ENCODE results near the gene CALN1.

CALN1 gene

GRCh38 chr7:72028267-72028666 is 383.9 kb downstream of the CALN1 start:
- no peak for DNase-seq

GRCh38 chr7:72025381-72025960 is 386.7 kb downstream of the CALN1 start:
- DNase-seq = no peak

- no peak for DNase-seq
Measured at GRCh38 chr7:72023926-72024325, 388.2 kb downstream of the CALN1 start.

DNA sequence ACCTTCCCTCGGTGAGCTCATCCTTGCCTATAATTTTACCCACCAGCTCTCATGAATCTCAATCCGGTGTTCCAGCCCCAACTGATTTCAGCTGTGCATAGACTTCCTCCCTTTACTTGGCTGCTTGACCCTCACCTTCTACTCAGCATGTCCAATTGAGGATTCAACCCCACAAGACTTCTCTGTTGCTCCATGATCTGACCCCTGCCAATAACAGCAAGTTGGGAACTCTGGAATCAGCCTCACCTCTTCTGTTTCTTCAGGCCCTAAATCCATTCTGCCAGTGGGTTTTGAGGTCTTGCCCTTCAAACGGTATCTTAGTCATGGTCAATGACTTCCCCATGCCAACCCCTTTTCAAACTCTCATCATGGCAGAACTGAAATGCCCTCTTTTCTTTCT is 390.4 kb downstream of the CALN1 start:
- DNase-seq = no peak

DNA sequence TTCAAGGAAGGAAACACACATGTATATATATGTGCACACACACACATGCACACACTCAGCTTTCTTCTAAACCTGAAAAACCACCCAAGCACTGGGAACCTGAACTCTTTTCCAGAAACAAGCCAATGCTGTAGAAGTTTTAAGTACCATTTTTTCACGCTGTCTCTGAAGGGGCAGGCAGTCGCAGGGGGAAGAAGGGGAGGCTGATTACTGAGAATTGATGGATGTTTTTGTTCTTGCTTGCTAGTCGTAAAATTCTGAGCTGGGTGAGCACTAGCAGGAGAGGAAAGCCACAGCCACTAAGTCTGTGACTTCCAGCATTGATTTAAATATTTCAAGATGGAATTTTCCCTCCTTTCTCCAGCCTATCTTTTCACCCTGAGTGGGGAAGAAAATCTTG is 391.8 kb downstream of the CALN1 start:
- no peak for DNase-seq

DNA sequence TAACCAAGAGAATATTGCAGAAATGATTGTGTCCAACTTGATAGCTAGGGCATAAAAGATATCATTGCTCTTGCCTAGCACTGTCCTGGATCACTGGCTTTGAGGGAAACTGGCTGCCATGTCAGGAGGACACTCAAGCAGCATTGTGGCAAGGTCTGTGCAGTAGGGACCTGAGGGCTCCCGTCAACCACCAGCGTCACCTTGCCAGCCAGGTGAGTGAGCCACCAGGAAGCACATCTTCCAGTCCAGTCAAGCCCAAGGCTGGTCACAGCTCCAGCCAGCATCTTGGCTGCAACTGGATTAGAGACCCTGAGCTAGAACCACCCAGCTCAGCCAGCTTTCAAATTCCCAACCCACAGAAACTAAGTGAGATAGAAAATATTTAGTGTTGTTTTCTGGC is 392.7 kb downstream of the CALN1 start:
- DNase-seq = no peak

DNA sequence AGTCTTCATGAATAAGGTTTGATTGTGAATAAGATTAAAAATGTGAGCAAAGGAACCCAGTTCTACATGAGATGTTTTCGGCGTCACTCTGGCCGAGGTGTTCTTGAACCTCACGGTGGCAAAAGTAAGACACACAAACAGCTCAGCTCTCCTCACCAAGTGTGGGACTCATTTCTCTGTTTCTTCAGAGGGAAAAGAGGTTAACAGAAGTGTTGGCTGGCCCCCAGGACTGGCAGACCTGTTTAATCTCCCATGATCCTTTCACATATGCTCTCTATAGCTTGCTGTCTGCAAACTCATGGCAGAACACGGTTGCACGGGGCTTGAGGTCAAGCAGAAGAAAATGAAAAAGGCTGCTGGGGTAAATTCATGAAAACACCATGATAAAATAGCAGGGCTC is 394.4 kb downstream of the CALN1 start:
- DNase-seq = no peak

- no peak for DNase-seq
Measured at GRCh38 chr7:72016574-72016973, 395.6 kb downstream of the CALN1 start.

- DNase-seq = no peak
Measured at GRCh38 chr7:72015136-72015535, 397.0 kb downstream of the CALN1 start.

DNA sequence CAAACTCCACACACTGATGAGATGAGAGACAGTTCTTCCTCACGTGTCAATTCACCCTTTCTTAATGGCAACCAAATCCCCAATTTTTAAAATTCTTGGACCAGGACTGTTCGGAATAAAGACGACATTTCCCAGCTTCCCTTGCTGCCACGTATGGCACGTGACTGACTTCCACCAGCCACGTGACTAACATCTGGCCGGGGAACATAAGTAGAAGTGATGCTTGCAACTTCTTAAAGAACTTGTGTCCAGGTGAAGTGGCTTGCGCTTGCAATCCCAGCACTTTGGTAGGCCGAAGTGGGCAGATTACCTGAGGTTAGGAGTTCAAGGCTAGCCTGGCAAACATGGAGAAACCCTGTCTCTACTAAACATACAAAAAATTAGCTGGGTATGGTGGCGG is 405.1 kb downstream of the CALN1 start:
- DNase-seq = no peak

DNA sequence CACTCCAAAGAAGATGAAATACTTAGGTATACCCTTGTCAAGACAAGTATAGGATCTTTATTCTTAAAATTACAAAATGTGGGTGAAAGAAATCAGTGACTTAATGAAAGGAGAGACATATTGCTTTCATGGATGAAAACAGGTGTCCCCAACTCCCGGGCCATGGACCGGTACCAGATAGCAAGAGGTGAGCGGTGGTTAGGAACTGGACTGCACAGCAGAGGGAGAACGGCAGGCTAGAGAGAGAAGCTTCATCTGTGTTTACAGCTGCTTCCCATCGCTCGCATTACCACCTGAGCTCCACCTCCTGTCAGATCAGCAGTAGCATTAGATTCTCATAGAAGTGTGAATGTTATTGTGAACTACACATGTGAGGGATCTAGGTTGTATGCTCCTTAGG is 408.9 kb downstream of the CALN1 start:
- DNase-seq = no peak

GRCh38 chr7:71996141-71996540 is 416.0 kb downstream of the CALN1 start:
- DNase-seq = no peak

- peak; percentile 69 for DNase-seq
Measured at GRCh38 chr7:71995111-71995510, 417.0 kb downstream of the CALN1 start.

DNA sequence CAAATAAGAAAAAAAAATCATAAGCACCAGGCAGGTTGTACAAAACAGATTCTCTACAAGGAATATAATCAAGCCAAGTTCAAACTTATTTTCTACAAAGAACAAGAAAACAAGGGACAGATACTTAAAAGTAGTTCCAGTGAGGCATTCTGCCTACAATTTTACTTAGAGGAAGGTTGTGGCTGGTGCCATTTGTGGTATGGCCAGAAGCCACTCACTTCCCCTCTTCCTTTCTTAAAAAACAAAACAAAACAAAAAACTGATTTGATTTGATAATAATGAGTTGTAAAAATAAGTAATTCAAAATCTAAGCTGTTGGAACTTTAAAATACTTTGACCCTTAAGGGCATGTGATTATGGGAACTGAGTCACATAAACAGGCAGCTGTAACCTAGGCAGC is 420.6 kb downstream of the CALN1 start:
- DNase-seq = no peak

GRCh38 chr7:71990138-71990462 is 422.0 kb downstream of the CALN1 start:
- DNase-seq = no peak

GRCh38 chr7:71988201-71988600 is 423.9 kb downstream of the CALN1 start:
- DNase-seq = no peak

DNA sequence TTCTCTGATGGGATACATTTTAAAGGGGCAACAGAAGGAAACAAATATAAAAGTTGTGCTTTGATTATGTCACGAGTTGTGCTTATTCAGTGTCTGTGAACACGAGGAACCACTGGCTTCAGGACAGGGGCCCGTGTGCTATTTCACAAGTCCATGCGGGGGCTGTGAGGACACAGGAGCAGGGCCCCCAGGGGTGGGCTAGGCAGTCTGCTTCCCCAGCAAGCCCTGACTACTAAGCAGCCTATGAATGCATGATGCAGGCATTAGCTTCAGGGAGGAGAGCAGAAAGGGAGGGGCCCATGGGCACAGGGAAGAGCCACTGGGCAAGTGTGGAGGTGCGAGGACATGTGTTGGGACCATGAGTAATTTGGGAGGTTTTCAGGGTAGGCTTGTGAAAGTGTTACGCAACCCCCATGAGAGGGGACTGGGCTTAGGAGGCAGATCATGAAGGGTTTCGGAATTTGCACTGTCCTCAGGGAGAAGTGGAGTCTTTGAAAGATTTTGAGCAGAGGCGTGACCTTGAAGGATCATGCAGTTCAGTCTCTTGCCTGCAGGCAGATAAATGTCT is 424.9 kb downstream of the CALN1 start:
- no peak for DNase-seq

GRCh38 chr7:71984348-71984747 is 427.8 kb downstream of the CALN1 start:
- DNase-seq = no peak

DNA sequence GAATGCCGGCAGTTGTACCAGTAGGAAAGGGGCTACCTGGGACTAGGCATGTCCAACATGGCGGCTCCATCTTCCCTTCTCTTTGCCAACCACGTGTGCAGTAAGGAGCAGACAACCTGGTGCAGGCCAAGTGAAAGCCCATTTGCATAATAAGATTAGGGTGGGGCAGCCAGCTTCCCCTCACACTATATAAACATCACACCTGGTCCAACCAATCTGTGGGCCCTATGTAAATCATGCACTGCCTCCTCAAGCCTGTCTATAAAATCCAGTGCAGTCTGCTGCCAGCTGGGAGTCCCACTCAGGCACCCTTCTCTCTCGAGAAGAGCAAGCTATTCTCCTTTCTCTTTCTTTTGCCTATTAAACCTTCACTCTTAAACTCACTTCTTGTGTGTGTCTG is 429.3 kb downstream of the CALN1 start:
- no peak for DNase-seq

- no peak for DNase-seq
Measured at GRCh38 chr7:71976645-71977044, 435.5 kb downstream of the CALN1 start.

GRCh38 chr7:71974611-71975010 is 437.5 kb downstream of the CALN1 start:
- DNase-seq = no peak

- no peak for DNase-seq
Measured at GRCh38 chr7:71972534-71972933, 439.6 kb downstream of the CALN1 start.

DNA sequence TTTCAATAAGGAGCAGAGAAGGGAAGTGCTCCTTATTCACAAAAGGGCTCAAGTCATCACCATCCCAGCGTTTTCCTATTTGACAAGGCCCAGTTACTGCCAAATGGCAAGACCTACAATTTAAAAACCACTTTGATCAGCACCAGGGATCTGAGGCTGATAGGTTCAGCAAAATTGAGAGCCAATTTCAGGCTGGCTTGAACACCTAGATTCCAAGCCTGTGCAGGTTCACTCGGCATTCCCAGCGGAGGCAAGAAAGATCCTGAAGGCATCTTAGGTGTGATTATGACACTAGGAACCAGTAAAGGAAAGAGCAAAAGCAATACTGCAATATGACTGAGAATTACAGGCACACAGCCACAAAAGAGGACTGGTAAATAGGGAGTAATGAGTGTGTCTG is 441.4 kb downstream of the CALN1 start:
- no peak for DNase-seq

- DNase-seq = no peak
Measured at GRCh38 chr7:71962636-71963035, 449.5 kb downstream of the CALN1 start.

DNA sequence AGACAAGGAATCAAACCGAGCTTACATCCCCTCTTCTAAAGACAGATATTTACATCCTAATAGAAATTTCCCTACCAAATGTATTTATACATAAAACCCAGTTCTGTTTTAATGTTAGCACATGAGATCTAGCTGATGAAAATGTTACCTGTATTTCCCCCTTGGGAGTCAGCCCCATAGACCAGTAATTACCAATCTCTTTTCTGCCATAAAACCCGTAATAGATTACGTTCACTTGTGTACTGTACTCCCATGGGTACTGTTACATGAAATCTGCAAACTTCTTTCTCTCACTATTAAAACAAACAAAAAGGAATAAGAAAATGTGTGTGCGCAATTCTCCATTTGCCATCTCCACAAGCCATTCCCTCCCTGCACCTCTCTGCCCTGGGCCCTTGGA is 450.9 kb downstream of the CALN1 start:
- no peak for DNase-seq

GRCh38 chr7:71942115-71942514 is 470.0 kb downstream of the CALN1 start:
- no peak for DNase-seq

Data from NCI-H510A treated with DMSO at 0.1 percent for 48 hours (cell line).